Measurements from ENCODE around the gene SLC66A1.

Gene SLC66A1

DNA sequence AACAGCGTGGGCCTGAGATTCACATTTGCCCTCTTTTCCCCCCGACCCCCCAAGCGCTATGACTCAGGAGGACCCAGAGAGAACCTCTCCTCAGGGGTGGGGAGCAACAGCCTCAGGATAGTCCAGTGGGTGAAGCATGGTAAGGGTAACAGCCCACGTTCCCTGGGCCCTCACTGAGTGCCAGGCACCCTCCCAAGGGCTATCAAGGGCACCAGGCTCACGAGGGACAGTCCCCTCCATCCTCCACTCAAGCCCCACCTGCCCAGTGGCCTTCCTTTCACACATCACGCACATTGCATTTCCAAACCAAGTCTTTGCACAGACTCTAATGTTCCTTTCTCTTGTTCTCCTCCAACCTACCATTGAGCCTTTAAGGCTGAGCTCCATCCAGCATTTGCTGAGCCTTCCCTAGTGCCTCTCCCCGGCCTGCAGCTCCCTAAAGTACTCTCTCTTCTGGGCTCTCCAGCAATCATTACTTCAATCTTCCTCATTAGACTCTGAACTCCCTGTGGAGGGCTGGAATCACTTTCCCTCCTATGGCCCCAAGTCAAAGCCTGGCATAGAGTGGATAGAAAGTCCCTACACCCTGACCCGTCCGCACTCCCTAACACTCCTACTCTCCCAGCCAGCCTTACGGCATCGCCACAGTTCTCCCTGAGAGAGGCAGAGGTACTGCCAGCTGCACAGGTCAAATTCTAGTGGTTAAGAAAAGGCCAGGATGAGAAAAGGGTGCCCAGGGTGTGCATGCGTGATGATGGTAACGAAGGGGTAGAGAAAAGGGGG is 1.2 kb upstream of the SLC66A1 start:
- Histone ChIP-seq H3K27ac (replicated peaks) (peak overlapping the region; percentile 68), H3K4me3 (replicated peaks; ENCODE audit: insufficient read depth, low read length) (peak overlapping the region; percentile 66), H3K27me3 (ENCODE audit: insufficient read depth, poor library complexity, severe bottlenecking) (no peaks in the 10 kb centered on the region)
- TF ChIP-seq GABPA (IDR thresholded peaks at IDR 0.05; ENCODE audit: low read depth) (no peak), SPI1 (IDR thresholded peaks at IDR 0.05; ENCODE audit: borderline replicate concordance, low read depth) (no peak), POLR2AphosphoS5 (IDR thresholded peaks at IDR 0.05; ENCODE audit: low read depth) (no peak)
- TF ChIP-seq, protein P1, sequence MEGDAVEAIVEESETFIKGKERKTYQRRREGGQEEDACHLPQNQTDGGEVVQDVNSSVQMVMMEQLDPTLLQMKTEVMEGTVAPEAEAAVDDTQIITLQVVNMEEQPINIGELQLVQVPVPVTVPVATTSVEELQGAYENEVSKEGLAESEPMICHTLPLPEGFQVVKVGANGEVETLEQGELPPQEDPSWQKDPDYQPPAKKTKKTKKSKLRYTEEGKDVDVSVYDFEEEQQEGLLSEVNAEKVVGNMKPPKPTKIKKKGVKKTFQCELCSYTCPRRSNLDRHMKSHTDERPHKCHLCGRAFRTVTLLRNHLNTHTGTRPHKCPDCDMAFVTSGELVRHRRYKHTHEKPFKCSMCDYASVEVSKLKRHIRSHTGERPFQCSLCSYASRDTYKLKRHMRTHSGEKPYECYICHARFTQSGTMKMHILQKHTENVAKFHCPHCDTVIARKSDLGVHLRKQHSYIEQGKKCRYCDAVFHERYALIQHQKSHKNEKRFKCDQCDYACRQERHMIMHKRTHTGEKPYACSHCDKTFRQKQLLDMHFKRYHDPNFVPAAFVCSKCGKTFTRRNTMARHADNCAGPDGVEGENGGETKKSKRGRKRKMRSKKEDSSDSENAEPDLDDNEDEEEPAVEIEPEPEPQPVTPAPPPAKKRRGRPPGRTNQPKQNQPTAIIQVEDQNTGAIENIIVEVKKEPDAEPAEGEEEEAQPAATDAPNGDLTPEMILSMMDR (IDR thresholded peaks at IDR 0.05; ENCODE audit: insufficient read depth, low read length): no peak
- DNase-seq (ENCODE audit: low read depth in 1 of 2, low spot score in 1 of 2): no peak

DNA sequence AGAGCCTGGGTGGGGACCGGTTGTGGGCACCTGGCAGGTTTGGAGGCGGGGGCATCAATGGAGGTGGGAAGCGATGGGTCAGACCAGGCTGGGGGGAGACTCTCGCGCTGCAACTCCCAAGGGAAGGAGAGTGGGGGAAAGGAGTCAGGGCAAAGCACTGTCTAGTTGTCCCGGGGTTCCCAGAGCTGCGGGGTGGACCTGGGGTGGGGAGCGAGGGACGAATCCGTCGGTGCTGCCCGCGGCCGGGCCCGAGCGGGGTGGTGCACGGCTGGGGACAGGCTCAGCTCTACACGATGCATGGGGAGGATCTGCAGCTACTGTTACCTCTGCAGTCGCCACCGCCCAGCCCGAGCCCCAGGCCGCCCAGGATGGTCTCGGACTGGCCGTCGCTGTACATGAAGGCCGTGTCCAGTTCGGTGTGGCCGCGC is 609 bp upstream of the SLC66A1 start:
- no peak for TF ChIP-seq SPI1 (IDR thresholded peaks at IDR 0.05; ENCODE audit: borderline replicate concordance, low read depth)
- no peak for TF ChIP-seq GABPA (IDR thresholded peaks at IDR 0.05; ENCODE audit: low read depth)
- no peaks in the 10 kb centered on the region for H3K27me3 ChIP-seq (ENCODE audit: insufficient read depth, poor library complexity, severe bottlenecking)
- H3K27ac ChIP-seq (replicated peaks): peak overlapping the region; percentile 68
- DNase-seq (ENCODE audit: low read depth in 1 of 2, low spot score in 1 of 2): no peak
- peak overlapping the region; percentile 66 for H3K4me3 ChIP-seq (replicated peaks; ENCODE audit: insufficient read depth, low read length)

DNA sequence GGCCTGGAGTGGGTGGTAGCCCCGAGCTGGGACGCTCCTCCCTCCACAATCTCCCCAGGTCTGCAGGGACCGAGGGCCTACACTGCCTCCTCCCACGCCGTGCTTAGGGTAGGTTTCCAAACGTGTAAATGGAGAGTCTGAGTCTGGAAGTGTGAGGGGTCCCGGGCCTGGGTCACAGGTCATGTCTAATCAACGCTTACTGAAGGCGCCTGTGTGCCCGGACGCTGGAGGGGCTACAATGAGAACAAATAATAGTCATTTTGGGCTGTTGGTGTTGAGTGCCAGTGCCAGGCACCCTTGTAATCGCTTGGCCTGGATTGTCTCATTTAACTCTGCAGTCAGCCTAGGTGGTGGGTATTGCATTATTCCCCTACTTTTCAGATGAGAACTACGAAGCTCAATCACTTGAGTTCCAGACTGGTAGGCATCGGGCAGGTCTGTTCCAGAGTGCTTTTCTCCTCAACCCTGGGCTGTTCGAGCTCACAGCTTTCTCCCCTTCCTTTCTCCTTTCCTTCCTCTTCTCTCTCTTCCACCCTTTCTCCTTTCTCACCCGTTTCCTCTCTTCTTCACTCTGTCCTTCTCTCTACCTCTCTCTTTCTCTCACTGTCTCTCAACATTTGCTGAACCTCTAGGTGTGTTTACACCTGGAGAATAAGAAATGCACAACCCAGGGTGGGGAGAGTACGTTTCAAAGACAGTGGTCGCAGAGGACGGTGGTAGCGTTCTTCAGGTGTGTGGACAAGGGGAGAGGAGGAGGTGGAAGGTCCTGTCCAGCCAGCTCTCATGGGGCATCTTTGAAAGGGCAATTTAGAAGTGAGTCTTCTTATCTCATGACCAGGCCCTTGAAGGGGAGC is 883 bp downstream of the SLC66A1 start:
- peak overlapping the region; percentile 80 for H3K4me3 ChIP-seq (replicated peaks; ENCODE audit: insufficient read depth, low read length)
- peak overlapping the region; percentile 76 for H3K27ac ChIP-seq (replicated peaks)
- TF ChIP-seq POLR2AphosphoS5 (IDR thresholded peaks at IDR 0.05; ENCODE audit: low read depth) (no peak), SPI1 (IDR thresholded peaks at IDR 0.05; ENCODE audit: borderline replicate concordance, low read depth) (no peak), GABPA (IDR thresholded peaks at IDR 0.05; ENCODE audit: low read depth) (no peak)
- TF ChIP-seq, protein P1 (IDR thresholded peaks at IDR 0.05; ENCODE audit: insufficient read depth, low read length): no peak
- TF ChIP-seq, protein P2, sequence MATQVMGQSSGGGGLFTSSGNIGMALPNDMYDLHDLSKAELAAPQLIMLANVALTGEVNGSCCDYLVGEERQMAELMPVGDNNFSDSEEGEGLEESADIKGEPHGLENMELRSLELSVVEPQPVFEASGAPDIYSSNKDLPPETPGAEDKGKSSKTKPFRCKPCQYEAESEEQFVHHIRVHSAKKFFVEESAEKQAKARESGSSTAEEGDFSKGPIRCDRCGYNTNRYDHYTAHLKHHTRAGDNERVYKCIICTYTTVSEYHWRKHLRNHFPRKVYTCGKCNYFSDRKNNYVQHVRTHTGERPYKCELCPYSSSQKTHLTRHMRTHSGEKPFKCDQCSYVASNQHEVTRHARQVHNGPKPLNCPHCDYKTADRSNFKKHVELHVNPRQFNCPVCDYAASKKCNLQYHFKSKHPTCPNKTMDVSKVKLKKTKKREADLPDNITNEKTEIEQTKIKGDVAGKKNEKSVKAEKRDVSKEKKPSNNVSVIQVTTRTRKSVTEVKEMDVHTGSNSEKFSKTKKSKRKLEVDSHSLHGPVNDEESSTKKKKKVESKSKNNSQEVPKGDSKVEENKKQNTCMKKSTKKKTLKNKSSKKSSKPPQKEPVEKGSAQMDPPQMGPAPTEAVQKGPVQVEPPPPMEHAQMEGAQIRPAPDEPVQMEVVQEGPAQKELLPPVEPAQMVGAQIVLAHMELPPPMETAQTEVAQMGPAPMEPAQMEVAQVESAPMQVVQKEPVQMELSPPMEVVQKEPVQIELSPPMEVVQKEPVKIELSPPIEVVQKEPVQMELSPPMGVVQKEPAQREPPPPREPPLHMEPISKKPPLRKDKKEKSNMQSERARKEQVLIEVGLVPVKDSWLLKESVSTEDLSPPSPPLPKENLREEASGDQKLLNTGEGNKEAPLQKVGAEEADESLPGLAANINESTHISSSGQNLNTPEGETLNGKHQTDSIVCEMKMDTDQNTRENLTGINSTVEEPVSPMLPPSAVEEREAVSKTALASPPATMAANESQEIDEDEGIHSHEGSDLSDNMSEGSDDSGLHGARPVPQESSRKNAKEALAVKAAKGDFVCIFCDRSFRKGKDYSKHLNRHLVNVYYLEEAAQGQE (IDR thresholded peaks at IDR 0.05; ENCODE audit: insufficient replicate concordance, low read depth): no peak
- H3K27me3 ChIP-seq (ENCODE audit: insufficient read depth, poor library complexity, severe bottlenecking): no peaks in the 10 kb centered on the region
- DNase-seq (ENCODE audit: low read depth in 1 of 2, low spot score in 1 of 2): no peak

DNA sequence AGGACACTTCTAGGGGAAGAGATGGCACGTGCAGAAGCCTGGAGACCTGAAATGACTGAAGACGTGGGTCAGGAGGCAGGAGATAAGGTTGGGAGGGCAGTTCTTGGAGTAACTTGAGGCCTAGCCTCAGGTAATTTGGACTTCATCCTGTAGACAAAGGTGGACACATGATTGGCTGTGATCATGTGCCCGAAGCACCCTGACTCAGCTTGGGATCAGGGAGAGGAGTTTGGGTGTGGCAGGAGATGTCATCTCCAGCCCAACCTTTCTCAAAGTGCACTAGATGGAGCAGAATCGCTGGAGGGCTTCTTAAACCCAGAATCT is 1.5 kb downstream of the SLC66A1 start:
- Histone ChIP-seq H3K27ac (replicated peaks) (no peak overlapping the region), H3K4me3 (replicated peaks; ENCODE audit: insufficient read depth, low read length) (peak overlapping the region; percentile 80), H3K27me3 (ENCODE audit: insufficient read depth, poor library complexity, severe bottlenecking) (no peaks in the 10 kb centered on the region)
- TF ChIP-seq, protein P1 (IDR thresholded peaks at IDR 0.05; ENCODE audit: insufficient read depth, low read length): no peak
- TF ChIP-seq POLR2AphosphoS5 (IDR thresholded peaks at IDR 0.05; ENCODE audit: low read depth) (no peak), SPI1 (IDR thresholded peaks at IDR 0.05; ENCODE audit: borderline replicate concordance, low read depth) (no peak), GABPA (IDR thresholded peaks at IDR 0.05; ENCODE audit: low read depth) (no peak)
- TF ChIP-seq, protein P2 (IDR thresholded peaks at IDR 0.05; ENCODE audit: insufficient replicate concordance, low read depth): no peak
- DNase-seq (ENCODE audit: low read depth in 1 of 2, low spot score in 1 of 2): no peak

Measured in HL-60 (cell line).